Measurements from ENCODE around the gene SART1.
"Not testable (repeated sequence)": the region's sequence is repeated elsewhere in the genome, so short reads cannot be mapped to it uniquely, and the experiment has no call there.

SART1 gene

GRCh38 chr11:66020212-66020611 is 58.7 kb downstream of the SART1 start:
- DNase-seq: no peak

- DNase-seq: no peak
Observed at GRCh38 chr11:66020618-66021357, 59.3 kb downstream of the SART1 start.

DNA sequence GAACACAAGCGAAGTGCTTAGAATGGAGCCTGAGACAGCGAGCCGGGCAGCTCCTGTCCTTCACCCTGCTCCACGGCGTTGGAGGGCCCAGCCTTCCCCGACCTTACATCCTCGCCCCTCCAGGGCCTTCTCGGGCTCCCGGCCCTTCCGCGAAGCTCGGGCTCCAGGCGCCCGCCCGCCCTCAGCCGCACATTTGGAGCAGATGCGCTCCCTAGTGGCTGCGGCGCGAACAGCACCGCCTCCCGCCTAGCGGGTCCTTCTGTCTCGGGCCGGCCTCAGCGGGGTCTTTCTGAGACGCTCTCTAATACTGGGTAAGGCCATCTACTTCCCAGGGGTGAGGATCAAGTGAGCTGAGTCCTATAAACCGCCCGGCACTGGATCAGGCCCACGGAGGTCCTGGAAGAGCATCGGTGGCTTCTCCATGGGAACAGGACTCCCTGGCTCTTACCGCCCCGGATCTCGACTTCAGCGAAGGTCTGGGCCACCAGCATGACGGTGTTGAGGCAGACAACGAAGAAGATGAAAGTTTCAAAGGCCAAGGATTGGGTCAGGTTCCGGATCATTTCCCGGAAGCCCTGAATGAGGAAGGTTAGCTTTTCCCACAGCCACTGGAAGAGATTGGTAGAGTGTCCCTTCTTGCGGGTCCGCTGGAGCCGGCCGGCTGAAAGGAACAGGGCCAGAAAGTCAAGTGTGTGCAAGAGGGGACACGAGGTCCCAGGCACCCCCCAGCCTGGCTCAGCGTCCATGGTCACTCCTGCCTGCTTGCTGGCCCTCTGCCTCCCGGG is 61.1 kb downstream of the SART1 start:
- DNase-seq: peak; percentile 68

DNA sequence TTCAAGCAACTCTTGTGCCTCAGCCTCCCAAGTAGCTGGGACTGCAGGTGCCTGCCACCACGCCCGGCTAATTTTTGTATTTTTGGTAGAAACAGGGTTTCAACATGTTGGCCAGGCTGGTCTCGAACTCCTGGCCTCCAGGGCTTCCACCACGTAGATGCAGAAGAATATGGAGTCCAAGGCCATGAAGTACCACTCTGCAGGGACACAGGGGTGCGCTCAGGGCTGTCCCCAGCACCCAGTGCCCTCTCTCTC is 61.6 kb downstream of the SART1 start:
- DNase-seq: not testable (repeated sequence)

GRCh38 chr11:66026017-66026529 is 64.5 kb downstream of the SART1 start, which contains the start of gene CATSPER1:
CATSPER1 (minus strand) TSS chr11:66026479; CDS start chr11:66026379, 100 bp downstream.
- no peak for DNase-seq
